H1 (cell line): ENCODE data around the gene PDZD2. TPM values are rescaled to one million over a fixed set of nuclear protein-coding genes. Genes with fewer than 3 reads are reported as not detected.

Experiments used
- CTCF ChIA-PET: fragments of 300-600 bp; sonication (Branson Sonifier 250); formaldehyde crosslinking; loops from one replicate; lab custom pipeline; 2021; ENCODE audit not compliant: partially characterized antibody; lab: Charles Lee
- POLR2A ChIA-PET: fragments of 300-600 bp; sonication (Branson Sonifier 250); formaldehyde crosslinking; loops from one replicate; lab custom pipeline; 2021; ENCODE audit warnings: inconsistent platforms; ENCODE audit not compliant: partially characterized antibody; lab: Charles Lee
- DNase-seq, 2 experiments: peaks; one replicate each; pipeline versions ENCODE4 v3.0.0 to v3.0.0-alpha.2; 2010 to 2022; ENCODE audit warnings: low spot score in 2 of 2, low read depth in 1 of 2, mixed read lengths in 1 of 2
- FAIRE-seq: peaks from 2 replicates; lab custom pipeline; 2011; peaks lifted over from hg19 to GRCh38; lab: Jason Lieb, UNC
- H2AFZ ChIP-seq: 2 replicates; pipeline ENCODE4 v1.8.1; 2012; ENCODE audit warnings: low read length, inconsistent platforms
- H2AK5ac ChIP-seq: 2 replicates; pipeline ENCODE4 v1.6.1; 2013; ENCODE audit warnings: low read depth, low read length
- H2BK120ac ChIP-seq: replicated peaks from 2 replicates; pipeline ENCODE3; 2013; ENCODE audit warnings: low read depth, low read length, inconsistent platforms
- H2BK12ac ChIP-seq: 2 replicates; pipeline ENCODE4 v1.6.1; 2013; ENCODE audit warnings: low read depth, low read length
- H2BK15ac ChIP-seq: 2 replicates; pipeline ENCODE4 v1.6.1; 2013; ENCODE audit warnings: low read length
- H2BK20ac ChIP-seq: 2 replicates; pipeline ENCODE4 v1.6.1; 2013; ENCODE audit warnings: low read length
- H2BK5ac ChIP-seq: 2 replicates; pipeline ENCODE4 v1.6.1; 2013; ENCODE audit warnings: low read depth, low read length
- H3K14ac ChIP-seq: 2 replicates; pipeline ENCODE4 v1.6.1; 2013; ENCODE audit warnings: inconsistent platforms; ENCODE audit not compliant: insufficient read length
- H3K18ac ChIP-seq: 2 replicates; pipeline ENCODE4 v1.6.1; 2013; ENCODE audit warnings: low read length; ENCODE audit errors: extremely low read depth
- H3K23ac ChIP-seq: 2 replicates; pipeline ENCODE4 v1.6.1; 2013; ENCODE audit warnings: inconsistent platforms; ENCODE audit not compliant: insufficient read length
- H3K23me2 ChIP-seq: 2 replicates; pipeline ENCODE4 v1.6.1; 2013; ENCODE audit warnings: low read depth, low read length
- H3K27ac ChIP-seq: 2 replicates; pipeline ENCODE4 v1.6.1; 2011; ENCODE audit warnings: low read depth, low read length, inconsistent platforms
- H3K27me3 ChIP-seq, 4 experiments: replicated peaks in 1 of 4; 1 replicate in 1 of 4; 2 replicates in 3 of 4; pipeline versions ENCODE4 v1.6.1 to v1.8.1; 2011 to 2013; ENCODE audit warnings: low read length in 3 of 4, mild to moderate bottlenecking in 3 of 4, inconsistent platforms in 2 of 4, mixed read lengths in 2 of 4, moderate library complexity in 1 of 4; ENCODE audit not compliant: control insufficient read depth in 3 of 4, insufficient read depth in 3 of 4; ENCODE audit errors: extremely low read depth in 1 of 4
- H3K36me3 ChIP-seq, 4 experiments: 2 replicates each; pipeline versions ENCODE4 v1.6.1 to v1.8.1; 2011 to 2013; ENCODE audit warnings: mild to moderate bottlenecking in 4 of 4, low read length in 3 of 4, moderate library complexity in 2 of 4, control low read depth in 1 of 4, inconsistent platforms in 1 of 4; ENCODE audit not compliant: insufficient read depth in 4 of 4, control insufficient read depth in 2 of 4
- H3K4ac ChIP-seq: replicated peaks from 2 replicates; pipeline ENCODE3; 2013; ENCODE audit warnings: low read length, low read depth, mixed read lengths, inconsistent platforms; ENCODE audit not compliant: insufficient read length
- H3K4me1 ChIP-seq, 4 experiments: replicated peaks in 1 of 4; 1 replicate in 1 of 4; 2 replicates in 3 of 4; pipeline versions ENCODE4 v1.6.1 to v1.8.1; 2011 to 2013; ENCODE audit warnings: low read length in 3 of 4, inconsistent platforms in 2 of 4, mixed read lengths in 1 of 4; ENCODE audit not compliant: insufficient read depth in 4 of 4, control insufficient read depth in 3 of 4
- H3K4me2 ChIP-seq, 2 experiments: 2 replicates each; pipeline versions ENCODE4 v1.6.1 to v1.8.1; 2011 to 2013; ENCODE audit warnings: low read depth in 2 of 2, low read length in 2 of 2, control low read depth in 1 of 2, inconsistent platforms in 1 of 2, mild to moderate bottlenecking in 1 of 2; ENCODE audit not compliant: insufficient read depth in 1 of 2
- H3K4me3 ChIP-seq, 4 experiments: fragments of 200-600, 300-600 bp in 1 of 4; sonication (generic), shearing (Covaris generic), sonication (Bioruptor Twin) in 1 of 4; 2 replicates each; pipeline versions ENCODE4 v1.5.1 to v1.8.1; 2011 to 2016; ENCODE audit warnings: low read length in 4 of 4, low read depth in 3 of 4, control low read depth in 2 of 4, inconsistent platforms in 2 of 4, mild to moderate bottlenecking in 2 of 4, mixed read lengths in 1 of 4, moderate library complexity in 1 of 4; ENCODE audit not compliant: insufficient read depth in 2 of 4; ENCODE audit errors: extremely low read depth in 1 of 4
- H3K56ac ChIP-seq: replicated peaks from 2 replicates; pipeline ENCODE3; 2013; ENCODE audit warnings: low read depth, mild to moderate bottlenecking, mixed read lengths, low read length, inconsistent platforms; ENCODE audit not compliant: insufficient read length
- H3K79me1 ChIP-seq: 2 replicates; pipeline ENCODE4 v1.6.1; 2013; ENCODE audit warnings: low read depth, low read length, control low read depth
- H3K79me2 ChIP-seq, 2 experiments: 2 replicates each; pipeline versions ENCODE4 v1.6.1 to v1.8.1; 2012 to 2013; ENCODE audit warnings: low read length in 2 of 2, mild to moderate bottlenecking in 2 of 2, inconsistent platforms in 1 of 2; ENCODE audit not compliant: insufficient read depth in 2 of 2, control insufficient read depth in 1 of 2
- H3K9ac ChIP-seq, 4 experiments: replicated peaks in 1 of 4; 1 replicate in 1 of 4; 2 replicates in 3 of 4; pipeline versions ENCODE4 v1.6.1 to v1.8.1; 2011 to 2013; ENCODE audit warnings: low read depth in 3 of 4, low read length in 3 of 4, control low read depth in 2 of 4, mild to moderate bottlenecking in 2 of 4, moderate library complexity in 2 of 4, inconsistent platforms in 1 of 4; ENCODE audit errors: extremely low read depth in 1 of 4
- H3K9me3 ChIP-seq, 2 experiments: 2 replicates each; pipeline versions ENCODE4 v1.6.1 to v1.8.1; 2012 to 2013; ENCODE audit warnings: mild to moderate bottlenecking in 2 of 2, moderate library complexity in 2 of 2, control low read depth in 1 of 2, inconsistent platforms in 1 of 2, low read depth in 1 of 2, low read length in 1 of 2, mixed read lengths in 1 of 2; ENCODE audit not compliant: insufficient read depth in 2 of 2
- H4K20me1 ChIP-seq, 2 experiments: replicated peaks in 1 of 2; 2 replicates each; pipeline versions ENCODE3 to v1.8.1; 2011 to 2013; ENCODE audit warnings: inconsistent platforms in 2 of 2, low read length in 2 of 2, mild to moderate bottlenecking in 1 of 2; ENCODE audit not compliant: insufficient read depth in 2 of 2, control insufficient read depth in 1 of 2
- H4K5ac ChIP-seq: 2 replicates; pipeline ENCODE4 v1.6.1; 2013; ENCODE audit warnings: low read length, low read depth, mixed read lengths, inconsistent platforms; ENCODE audit not compliant: insufficient read length
- H4K8ac ChIP-seq: 2 replicates; pipeline ENCODE4 v1.8.0; 2013; ENCODE audit warnings: mild to moderate bottlenecking, moderate library complexity, low read length, inconsistent platforms; ENCODE audit not compliant: insufficient read depth; ENCODE audit errors: extremely low read depth
- H4K91ac ChIP-seq: replicated peaks from 2 replicates; pipeline ENCODE3; 2013; ENCODE audit warnings: low read length, mixed read lengths, inconsistent platforms; ENCODE audit not compliant: insufficient read length
- JUN ChIP-seq: IDR thresholded peaks from 2 replicates; pipeline ENCODE4 v1.6.1; 2011; ENCODE audit warnings: low read depth, mild to moderate bottlenecking, improper control_type of control experiment, low read length
- JUND ChIP-seq: IDR thresholded peaks from 2 replicates; pipeline ENCODE4 v1.6.1; 2011; ENCODE audit warnings: mild to moderate bottlenecking, improper control_type of control experiment, low read length
- NANOG ChIP-seq: IDR thresholded peaks from 2 replicates; pipeline ENCODE4 v1.6.1; 2011; ENCODE audit warnings: low read length, low read depth, mild to moderate bottlenecking, inconsistent platforms; ENCODE audit not compliant: insufficient read depth, poor library complexity, severe bottlenecking
- RNF2 ChIP-seq: fragments of 200-900, 300-1000 bp; sonication (generic); IDR thresholded peaks from 2 replicates; pipeline ENCODE4 v1.7.1; 2016; ENCODE audit warnings: borderline replicate concordance, low read depth, mild to moderate bottlenecking, antibody characterized with exemption, low read length; ENCODE audit not compliant: poor library complexity, severe bottlenecking; ENCODE audit errors: missing control alignments
- SIRT6 ChIP-seq: IDR thresholded peaks from one replicate; pipeline ENCODE4 v1.7.1; 2012; ENCODE audit warnings: low read length, inconsistent platforms
- SP4 ChIP-seq: IDR thresholded peaks from 2 replicates; pipeline ENCODE4 v1.6.1; 2012; ENCODE audit warnings: low read length, inconsistent platforms
- TAF7 ChIP-seq: optimal IDR thresholded peaks from 2 replicates; pipeline ENCODE3; 2011; ENCODE audit warnings: low read depth, mild to moderate bottlenecking, inconsistent platforms, low read length, moderate library complexity, borderline replicate concordance
- TBP ChIP-seq: IDR thresholded peaks from 2 replicates; pipeline ENCODE4 v1.6.1; 2011; ENCODE audit warnings: low read depth, low read length, improper control_type of control experiment
- WGBS, 2 experiments: shearing (Covaris generic) in 1 of 2; methylation state at CpG; one replicate each; pipeline versions ENCODE4 v1.1.6 to v1.1.7; 2013 to 2015; ENCODE audit warnings: low lambda C conversion rate in 2 of 2, mixed read lengths in 2 of 2, inconsistent platforms in 1 of 2, low coverage in 1 of 2, missing lambda C conversion rate in 1 of 2; ENCODE audit not compliant: insufficient replicate concordance in 2 of 2, insufficient coverage in 1 of 2, insufficient read length in 1 of 2; ENCODE audit errors: extremely low coverage in 1 of 2, missing lambda C conversion rate in 1 of 2; 5-methylcytosine and 5-hydroxymethylcytosine counted together
- polyA plus RNA-seq, 7 experiments: library from polyadenylated mRNA; depleted of rRNA in 3 of 7; stranded (reverse) in 5 of 7; unstranded in 2 of 7; fragments of >200 nt in 5 of 7; fragments of 200-250 nt in 2 of 7; gene quantifications; 1 replicate in 5 of 7; 2 replicates in 1 of 7; 4 replicates in 1 of 7; pipeline versions ENCODE4 v1.2.1 to v1.2.3, GENCODE V29; 2011 to 2013; ENCODE audit warnings: missing spikeins in 2 of 7, mixed read lengths in 2 of 7
- total RNA-seq: library from RNA; stranded (reverse); fragmentation: NEBNext Ultra II Directional; extraction: Animal tissue kit (Norgen Biotek cat#: 25700); gene quantifications from 2 replicates; pipeline ENCODE4 v1.2.1, GENCODE V29; 2021
- TF ChIP-seq, protein P1 (sequence below): IDR thresholded peaks from 2 replicates; pipeline ENCODE4 v1.6.1; 2012; ENCODE audit warnings: low read length, inconsistent platforms
- TF ChIP-seq, protein P2 (sequence below): IDR thresholded peaks from 2 replicates; pipeline ENCODE4 v1.6.1; 2011; ENCODE audit warnings: low read length, improper control_type of control experiment

The PDZD2 gene
- total and polyA plus RNA-seq, 2 of the 8 experiments (the other 6 are each of a cell fraction or from before 2014, with no cell fraction given): 1.2 to 6.8 TPM

DNA sequence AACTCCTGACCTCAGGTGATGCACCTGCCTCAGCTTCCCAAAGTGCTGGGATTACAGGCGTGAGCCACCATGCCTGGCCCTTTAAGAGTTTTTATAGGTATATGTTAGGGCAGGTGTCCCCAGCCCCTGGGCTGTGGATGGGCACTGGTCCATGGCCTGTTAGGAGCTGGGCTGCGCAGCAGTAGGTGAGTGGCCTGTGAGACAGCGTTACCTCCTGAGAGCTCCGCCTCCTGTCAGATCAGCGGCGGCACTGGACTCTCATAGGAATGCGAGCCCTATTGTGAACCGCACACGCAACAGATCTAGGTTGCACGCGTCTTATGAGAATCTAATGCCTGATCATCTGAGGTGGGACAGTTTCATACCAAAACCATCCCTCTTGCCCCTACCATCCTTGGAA is 361.8 kb downstream of the PDZD2 start:
- Histone ChIP-seq H3K4me3 (no peak overlapping the region), H3K27ac (no peak overlapping the region), H3K4ac (no peak overlapping the region), H3K9me3 (no peaks in the 10 kb centered on the region), H4K5ac (no peak overlapping the region), H4K8ac (no peak overlapping the region), H4K91ac (no peak overlapping the region), H3K79me1 (peaks cover 7% of the 10 kb centered on the region; the same call in 1 of the 2 replicates), H3K9ac (no peak overlapping the region), H3K56ac (no peak overlapping the region), H3K36me3 (no peaks in the 10 kb centered on the region), H2BK15ac (no peak overlapping the region), H2BK20ac (no peak overlapping the region), H2AK5ac (no peak overlapping the region), H3K23me2 (peaks cover 11% of the 10 kb centered on the region; the same call in 1 of the 2 replicates), H2BK12ac (no peak overlapping the region; the same call in 1 of the 2 replicates), H4K20me1 (peaks cover 0 to 8% of the 10 kb centered on the region in 2 experiments), H3K14ac (no peak overlapping the region), H2BK120ac (no peak overlapping the region), H3K79me2 (no peaks in the 10 kb centered on the region), H3K4me2 (no peak overlapping the region), H3K27me3 (no peaks in the 10 kb centered on the region), H3K18ac (no peak overlapping the region), H3K4me1 (peaks cover 0 to 5% (median 1%) of the 10 kb centered on the region in 4 experiments; a peak in 3 of 7 replicates), H3K23ac (no peak overlapping the region), H2AFZ (no peak overlapping the region), H2BK5ac (no peak overlapping the region)
- DNase-seq (no peak), FAIRE-seq (no peak)
- POLR2A ChIA-PET: no interaction called here
- CTCF ChIA-PET: interaction anchor here (1.1 to 2.9 kb wide), 3 partner anchors 9 to 74 kb away, joined by 6 to 10 read pairs (median 7); no protein-coding TSS in a partner anchor
- WGBS, 2 experiments: 93% methylated on average over 11 of the region's 11 CpGs; no CpG with 5 or more reads in 1 of the 2 experiments
- TF ChIP-seq TBP (no peak), SIRT6 (no peak), JUN (no peak), JUND (no peak), NANOG (no peak), SP4 (no peak), TAF7 (no peak), RNF2 (no peak)
- TF ChIP-seq, protein P1, sequence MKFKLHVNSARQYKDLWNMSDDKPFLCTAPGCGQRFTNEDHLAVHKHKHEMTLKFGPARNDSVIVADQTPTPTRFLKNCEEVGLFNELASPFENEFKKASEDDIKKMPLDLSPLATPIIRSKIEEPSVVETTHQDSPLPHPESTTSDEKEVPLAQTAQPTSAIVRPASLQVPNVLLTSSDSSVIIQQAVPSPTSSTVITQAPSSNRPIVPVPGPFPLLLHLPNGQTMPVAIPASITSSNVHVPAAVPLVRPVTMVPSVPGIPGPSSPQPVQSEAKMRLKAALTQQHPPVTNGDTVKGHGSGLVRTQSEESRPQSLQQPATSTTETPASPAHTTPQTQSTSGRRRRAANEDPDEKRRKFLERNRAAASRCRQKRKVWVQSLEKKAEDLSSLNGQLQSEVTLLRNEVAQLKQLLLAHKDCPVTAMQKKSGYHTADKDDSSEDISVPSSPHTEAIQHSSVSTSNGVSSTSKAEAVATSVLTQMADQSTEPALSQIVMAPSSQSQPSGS: no peak
- TF ChIP-seq, protein P2, sequence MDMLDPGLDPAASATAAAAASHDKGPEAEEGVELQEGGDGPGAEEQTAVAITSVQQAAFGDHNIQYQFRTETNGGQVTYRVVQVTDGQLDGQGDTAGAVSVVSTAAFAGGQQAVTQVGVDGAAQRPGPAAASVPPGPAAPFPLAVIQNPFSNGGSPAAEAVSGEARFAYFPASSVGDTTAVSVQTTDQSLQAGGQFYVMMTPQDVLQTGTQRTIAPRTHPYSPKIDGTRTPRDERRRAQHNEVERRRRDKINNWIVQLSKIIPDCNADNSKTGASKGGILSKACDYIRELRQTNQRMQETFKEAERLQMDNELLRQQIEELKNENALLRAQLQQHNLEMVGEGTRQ: no peak
